ENCODE measurements around the gene PRSS57. TPM values are rescaled to one million over a fixed set of nuclear protein-coding genes. Genes with fewer than 3 reads are reported as not detected.

PRSS57 gene
- total RNA-seq, 2 experiments from 2014 or later, result not detected

DNA sequence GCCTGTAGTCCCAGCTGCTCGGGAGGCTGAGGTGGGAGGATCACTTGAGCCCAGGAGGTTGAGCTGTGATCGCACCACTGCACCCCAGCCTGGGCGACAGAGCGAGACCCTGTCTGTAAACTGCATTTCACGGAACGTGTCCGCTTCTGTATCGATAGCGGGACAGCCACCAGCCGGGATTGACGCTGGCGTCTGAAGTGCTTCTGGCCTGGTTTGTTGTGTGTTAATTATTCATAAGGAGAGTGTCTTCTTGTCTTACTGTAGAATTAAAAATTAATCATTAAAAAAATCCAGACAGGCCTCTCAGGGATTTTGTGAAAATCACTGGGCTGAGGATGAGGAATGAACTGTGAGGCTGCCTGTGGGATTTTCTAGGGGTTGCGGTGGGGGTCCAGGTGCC, 39.5 kb upstream of the PRSS57 start:
- Mint-ChIP-seq H3K4me3 (no peak overlapping the region), H3K27me3 (no peaks in the 10 kb centered on the region), H3K9me3 (no peaks in the 10 kb centered on the region), H3K27ac (no peak overlapping the region), H3K4me1 (ENCODE audit: low read depth) (peaks cover 6% of the 10 kb centered on the region), H3K36me3 (ENCODE audit: low read depth) (no peaks in the 10 kb centered on the region)
- H3K4me3 ChIP-seq (ENCODE audit: low read length), result no peak overlapping the region
- ATAC-seq (ENCODE audit: poor library complexity) (no peak), DNase-seq (no peak)
- H3K36me3 ChIP-seq (ENCODE audit: insufficient read depth, low read length), result no peaks in the 10 kb centered on the region
- no peaks in the 10 kb centered on the region for H3K27me3 ChIP-seq (ENCODE audit: control insufficient read depth in 1 of 2, insufficient read depth in 2 of 2, low read length in 2 of 2)
- TF ChIP-seq, protein P1, sequence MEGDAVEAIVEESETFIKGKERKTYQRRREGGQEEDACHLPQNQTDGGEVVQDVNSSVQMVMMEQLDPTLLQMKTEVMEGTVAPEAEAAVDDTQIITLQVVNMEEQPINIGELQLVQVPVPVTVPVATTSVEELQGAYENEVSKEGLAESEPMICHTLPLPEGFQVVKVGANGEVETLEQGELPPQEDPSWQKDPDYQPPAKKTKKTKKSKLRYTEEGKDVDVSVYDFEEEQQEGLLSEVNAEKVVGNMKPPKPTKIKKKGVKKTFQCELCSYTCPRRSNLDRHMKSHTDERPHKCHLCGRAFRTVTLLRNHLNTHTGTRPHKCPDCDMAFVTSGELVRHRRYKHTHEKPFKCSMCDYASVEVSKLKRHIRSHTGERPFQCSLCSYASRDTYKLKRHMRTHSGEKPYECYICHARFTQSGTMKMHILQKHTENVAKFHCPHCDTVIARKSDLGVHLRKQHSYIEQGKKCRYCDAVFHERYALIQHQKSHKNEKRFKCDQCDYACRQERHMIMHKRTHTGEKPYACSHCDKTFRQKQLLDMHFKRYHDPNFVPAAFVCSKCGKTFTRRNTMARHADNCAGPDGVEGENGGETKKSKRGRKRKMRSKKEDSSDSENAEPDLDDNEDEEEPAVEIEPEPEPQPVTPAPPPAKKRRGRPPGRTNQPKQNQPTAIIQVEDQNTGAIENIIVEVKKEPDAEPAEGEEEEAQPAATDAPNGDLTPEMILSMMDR (IDR thresholded peaks at IDR 0.05), result no peak
- CTCF ChIA-PET, result interaction anchor here (0.6 to 1.9 kb wide), 12 partner anchors 9 to 155 kb away, joined by 3 to 25 read pairs (median 4); partner anchors contain the start of gene RNF126
- POLR2A ChIA-PET, result interaction anchor here (0.6 to 1.8 kb wide), 3 partner anchors 71 to 74 kb away, joined by 3 to 10 read pairs (median 3); partner anchors contain the start of gene RNF126
- H3K4me1 ChIP-seq (ENCODE audit: insufficient read depth, low read length), result peaks cover 24% of the 10 kb centered on the region
- H3K9me3 ChIP-seq (ENCODE audit: control insufficient read depth in 1 of 2, insufficient read depth in 1 of 2, low read length in 2 of 2), result no peaks in the 10 kb centered on the region
- intact Hi-C loops (cut with DNase I, micrococcal nuclease), result loop anchor here (1.0 kb wide), 3 partner anchors 54 to 150 kb away; no protein-coding TSS in a partner anchor
- no peak overlapping the region for H3K27ac ChIP-seq (ENCODE audit: low read depth in 1 of 2, low read length in 2 of 2)

DNA sequence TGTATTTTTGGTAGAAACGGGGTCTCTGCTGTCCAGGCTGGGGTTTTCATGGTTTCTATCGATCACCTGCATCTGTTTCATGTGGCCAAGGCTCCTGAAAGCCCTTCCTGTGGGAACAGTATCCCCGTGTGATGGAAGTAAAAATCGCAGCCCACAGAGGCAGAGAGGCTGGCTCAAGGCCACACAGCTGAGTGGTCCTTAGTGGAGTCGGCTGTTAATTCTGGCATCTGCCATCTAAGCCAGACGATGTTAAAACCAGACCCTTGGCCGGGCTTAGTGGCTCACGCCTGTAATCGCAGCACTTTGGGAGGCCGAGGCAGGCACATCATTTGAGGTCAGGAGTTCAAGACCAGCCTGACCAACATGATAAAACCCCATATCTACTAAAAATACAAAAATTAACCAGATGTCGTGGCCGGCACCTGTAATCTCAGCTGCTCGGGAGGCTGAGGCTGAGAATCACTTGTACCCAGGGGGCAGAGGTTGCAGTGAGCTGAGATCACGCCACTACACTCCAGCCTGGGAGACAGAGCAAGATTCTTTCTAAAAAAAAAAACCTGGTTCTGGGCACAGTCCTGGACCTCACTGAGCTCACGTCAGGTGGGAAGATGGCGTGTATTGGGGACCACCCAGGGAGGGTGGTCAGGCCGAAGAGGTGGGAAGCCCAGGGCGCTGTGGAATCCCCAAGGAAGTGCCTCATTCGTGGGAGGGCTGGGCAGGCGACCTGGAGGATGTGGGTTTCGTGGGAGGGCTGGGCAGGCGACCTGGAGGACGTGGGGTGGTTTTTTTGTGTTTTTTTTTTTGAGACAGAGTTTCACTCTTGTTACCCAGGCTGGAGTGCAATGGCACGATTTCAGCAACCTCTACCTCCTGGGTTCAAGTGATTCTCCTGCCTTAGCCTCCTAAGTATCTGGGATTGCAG, 37.2 kb upstream of the PRSS57 start:
- Histone ChIP-seq H3K36me3 (ENCODE audit: insufficient read depth, low read length) (no peaks in the 10 kb centered on the region), H3K9me3 (ENCODE audit: control insufficient read depth in 1 of 2, insufficient read depth in 1 of 2, low read length in 2 of 2) (no peaks in the 10 kb centered on the region), H3K4me3 (ENCODE audit: low read length) (no peak overlapping the region), H3K27ac (ENCODE audit: low read depth in 1 of 2, low read length in 2 of 2) (no peak overlapping the region), H3K27me3 (ENCODE audit: control insufficient read depth in 1 of 2, insufficient read depth in 2 of 2, low read length in 2 of 2) (no peaks in the 10 kb centered on the region), H3K4me1 (ENCODE audit: insufficient read depth, low read length) (peaks cover 20% of the 10 kb centered on the region)
- Mint-ChIP-seq H3K27ac (no peak overlapping the region), H3K36me3 (ENCODE audit: low read depth) (no peaks in the 10 kb centered on the region), H3K27me3 (no peaks in the 10 kb centered on the region), H3K4me1 (ENCODE audit: low read depth) (peaks cover 6% of the 10 kb centered on the region), H3K9me3 (no peaks in the 10 kb centered on the region), H3K4me3 (no peak overlapping the region)
- intact Hi-C loops (cut with DNase I, micrococcal nuclease), result no loop called here
- no peak for ATAC-seq (ENCODE audit: poor library complexity)
- DNase-seq, result peak in 1 of 14 experiments; percentile 38
- ChIA-PET POLR2A (no interaction called here), CTCF (interaction anchor here (0.6 to 1.9 kb wide), 3 partner anchors 59 to 148 kb away, joined by 3 to 25 read pairs (median 3); no protein-coding TSS in a partner anchor)
- TF ChIP-seq, protein P1 (IDR thresholded peaks at IDR 0.05), result no peak

DNA sequence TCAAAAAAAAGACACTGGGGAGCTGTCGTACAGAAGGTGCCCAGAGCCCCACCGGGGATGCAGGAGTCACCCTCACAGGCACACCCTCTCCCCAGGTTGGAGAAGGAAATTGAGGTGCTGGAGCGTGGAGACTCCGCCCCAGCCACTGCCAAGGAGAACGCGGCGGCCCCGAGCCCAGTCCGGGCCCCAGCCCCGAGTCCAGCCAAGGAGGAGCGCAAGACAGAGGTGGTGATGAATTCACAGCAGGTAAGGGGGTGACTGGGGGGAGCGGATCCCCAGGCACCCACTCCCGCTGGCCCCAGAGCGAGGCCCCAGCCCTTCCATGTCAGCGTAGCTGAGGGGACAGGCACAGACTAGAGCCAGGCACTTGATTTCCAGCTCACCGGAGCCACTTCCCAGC, 35.7 kb upstream of the PRSS57 start:
- no peak for ATAC-seq (ENCODE audit: poor library complexity)
- Histone ChIP-seq H3K9me3 (ENCODE audit: control insufficient read depth in 1 of 2, insufficient read depth in 1 of 2, low read length in 2 of 2) (no peaks in the 10 kb centered on the region), H3K27me3 (ENCODE audit: control insufficient read depth in 1 of 2, insufficient read depth in 2 of 2, low read length in 2 of 2) (no peaks in the 10 kb centered on the region), H3K36me3 (ENCODE audit: insufficient read depth, low read length) (no peaks in the 10 kb centered on the region), H3K4me1 (ENCODE audit: insufficient read depth, low read length) (peaks cover 19% of the 10 kb centered on the region), H3K4me3 (ENCODE audit: low read length) (no peak overlapping the region), H3K27ac (ENCODE audit: low read depth in 1 of 2, low read length in 2 of 2) (no peak overlapping the region)
- Mint-ChIP-seq H3K27ac (no peak overlapping the region), H3K4me1 (ENCODE audit: low read depth) (peaks cover 6% of the 10 kb centered on the region), H3K9me3 (no peaks in the 10 kb centered on the region), H3K27me3 (no peaks in the 10 kb centered on the region), H3K4me3 (no peak overlapping the region), H3K36me3 (ENCODE audit: low read depth) (no peaks in the 10 kb centered on the region)
- intact Hi-C loops (cut with DNase I, micrococcal nuclease), result no loop called here
- TF ChIP-seq, protein P1 (IDR thresholded peaks at IDR 0.05), result no peak
- no peak for DNase-seq
- POLR2A ChIA-PET, result no interaction called here
- CTCF ChIA-PET, result interaction anchor here (1.0 kb wide), 1 partner anchor 147 kb away, joined by 3 read pairs; no protein-coding TSS in a partner anchor
